ENCODE data around the gene ARHGEF17. TPM values are rescaled to one million over a fixed set of nuclear protein-coding genes. Genes with fewer than 3 reads are reported as not detected.

The ARHGEF17 gene
- total and polyA plus RNA-seq, 2 donors (not counting 1 experiment from before 2014, with no cell fraction given), result 42.8 to 43.1 TPM

DNA sequence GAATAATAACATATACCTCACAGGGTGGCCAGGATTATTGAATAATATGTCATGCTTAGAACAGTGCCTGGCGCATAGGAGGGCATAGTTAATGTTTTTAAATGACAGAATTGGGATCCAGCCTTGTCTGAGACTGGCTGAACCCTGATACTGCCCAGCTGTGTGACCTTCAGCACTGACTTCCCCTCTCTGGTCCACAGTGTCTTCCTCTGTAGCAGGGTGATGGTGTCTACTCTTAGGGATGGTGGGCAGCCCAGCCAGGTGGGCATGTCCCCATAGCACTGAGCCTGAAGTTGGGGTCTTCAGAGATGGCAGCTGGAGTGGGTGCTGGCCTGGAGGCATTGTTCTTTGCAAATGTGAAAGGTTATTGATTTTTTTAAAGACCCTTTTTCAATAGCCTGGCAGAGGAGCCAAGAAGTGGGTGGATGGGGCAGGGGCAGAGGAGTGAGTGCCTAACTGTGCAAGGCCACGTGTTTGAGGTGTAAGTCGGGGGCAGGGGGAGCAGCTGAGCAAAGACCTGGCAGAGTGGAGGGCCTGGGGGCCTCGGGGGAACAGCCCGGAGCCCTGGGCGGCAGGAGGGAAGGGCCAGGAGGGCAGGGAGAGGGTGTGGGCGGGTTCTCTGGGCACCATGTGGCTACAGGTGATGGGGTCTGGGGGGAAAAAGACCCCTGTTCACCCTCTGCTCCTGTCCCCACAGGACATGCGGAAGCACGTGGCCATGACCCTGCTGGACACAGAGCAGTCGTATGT lies 38.3 kb downstream of the ARHGEF17 start:
- Histone ChIP-seq H2AFZ (ENCODE audit: low read length) (no peak overlapping the region), H3K79me2 (ENCODE audit: control insufficient read depth, insufficient read depth, low read length) (peaks cover 59% of the 10 kb centered on the region), H3K4me2 (ENCODE audit: extremely low read depth, insufficient read depth, low read length) (no peak overlapping the region), H3K9ac (ENCODE audit: insufficient read depth, low read length) (no peak overlapping the region), H3K9me3 (ENCODE audit: control insufficient read depth, insufficient read depth, low read depth, low read length) (no peaks in the 10 kb centered on the region), H3K36me3 (ENCODE audit: control insufficient read depth, insufficient read depth, low read length) (peaks cover 14% of the 10 kb centered on the region), H4K20me1 (ENCODE audit: control insufficient read depth, extremely low read depth, insufficient read depth, low read length) (peaks cover 1% of the 10 kb centered on the region), H3K27ac (ENCODE audit: insufficient read depth, low read length) (no peak overlapping the region), H3K4me3 (replicated peaks in 1 of 4; ENCODE audit: control extremely low read depth in 1 of 4, insufficient read depth in 1 of 4, low read depth in 3 of 4, low read length in 4 of 4) (no peak overlapping the region), H3K4me1 (ENCODE audit: control insufficient read depth, extremely low read depth, insufficient read depth, low read length) (peaks cover 36% of the 10 kb centered on the region), H3K27me3 (ENCODE audit: control insufficient read depth, insufficient read depth, low read length) (no peaks in the 10 kb centered on the region)
- TF ChIP-seq CTCF (conservative IDR thresholded peaks at IDR 0.05 in 1 of 2, IDR thresholded peaks at IDR 0.05 in 1 of 2; ENCODE audit: low read depth in 1 of 2, low read length in 2 of 2) (no peak), EZH2 (IDR thresholded peaks at IDR 0.05; ENCODE audit: low read length, missing control alignments) (no peak)
- no peak for DNase-seq (ENCODE audit: low read depth in 2 of 2)

- peaks cover 14% of the 10 kb centered on the region for H3K36me3 ChIP-seq (ENCODE audit: control insufficient read depth, insufficient read depth, low read length)
- peaks cover 36% of the 10 kb centered on the region for H3K4me1 ChIP-seq (ENCODE audit: control insufficient read depth, extremely low read depth, insufficient read depth, low read length)
- no peak overlapping the region for H3K4me3 ChIP-seq (replicated peaks in 1 of 4; ENCODE audit: control extremely low read depth in 1 of 4, insufficient read depth in 1 of 4, low read depth in 3 of 4, low read length in 4 of 4)
- DNase-seq (ENCODE audit: low read depth in 2 of 2), result no peak
- no peak for TF ChIP-seq CTCF (conservative IDR thresholded peaks at IDR 0.05 in 1 of 2, IDR thresholded peaks at IDR 0.05 in 1 of 2; ENCODE audit: low read depth in 1 of 2, low read length in 2 of 2)
- TF ChIP-seq EZH2 (IDR thresholded peaks at IDR 0.05; ENCODE audit: low read length, missing control alignments), result no peak
- H3K27me3 ChIP-seq (ENCODE audit: control insufficient read depth, insufficient read depth, low read length), result no peaks in the 10 kb centered on the region
- no peak overlapping the region for H2AFZ ChIP-seq (ENCODE audit: low read length)
- no peak overlapping the region for H3K9ac ChIP-seq (ENCODE audit: insufficient read depth, low read length)
- no peak overlapping the region for H3K27ac ChIP-seq (ENCODE audit: insufficient read depth, low read length)
- H3K4me2 ChIP-seq (ENCODE audit: extremely low read depth, insufficient read depth, low read length), result no peak overlapping the region
- H3K9me3 ChIP-seq (ENCODE audit: control insufficient read depth, insufficient read depth, low read depth, low read length), result no peaks in the 10 kb centered on the region
- peaks cover 1% of the 10 kb centered on the region for H4K20me1 ChIP-seq (ENCODE audit: control insufficient read depth, extremely low read depth, insufficient read depth, low read length)
- H3K79me2 ChIP-seq (ENCODE audit: control insufficient read depth, insufficient read depth, low read length), result peaks cover 53% of the 10 kb centered on the region
Measured at GRCh38 chr11:73347067-73347466, 39.0 kb downstream of the ARHGEF17 start.

DNA sequence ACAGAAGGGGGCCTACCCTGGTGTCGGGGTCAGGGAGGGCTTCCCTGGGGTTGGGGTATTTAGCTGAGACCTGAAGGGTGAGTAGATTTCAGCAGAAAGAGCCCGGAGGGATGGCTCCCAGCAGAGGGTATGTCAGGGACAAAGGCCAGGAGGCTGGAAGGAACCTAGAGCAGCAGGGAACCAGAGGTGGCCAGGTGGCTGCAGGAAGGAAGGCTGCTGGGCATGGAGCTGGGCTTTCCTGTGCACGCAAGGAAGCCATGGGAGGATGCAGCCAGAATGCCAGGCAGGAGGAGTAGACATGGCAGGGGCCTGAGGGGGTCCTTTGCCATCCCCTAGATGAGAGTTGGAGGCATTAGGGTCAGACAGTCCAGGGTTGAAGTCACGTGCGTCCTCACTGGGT lies 40.8 kb downstream of the ARHGEF17 start:
- Histone ChIP-seq H2AFZ (ENCODE audit: low read length) (no peak overlapping the region), H3K27me3 (ENCODE audit: control insufficient read depth, insufficient read depth, low read length) (no peaks in the 10 kb centered on the region), H3K4me3 (replicated peaks in 1 of 4; ENCODE audit: control extremely low read depth in 1 of 4, insufficient read depth in 1 of 4, low read depth in 3 of 4, low read length in 4 of 4) (no peak overlapping the region), H3K79me2 (ENCODE audit: control insufficient read depth, insufficient read depth, low read length) (peaks cover 40% of the 10 kb centered on the region), H3K4me1 (ENCODE audit: control insufficient read depth, extremely low read depth, insufficient read depth, low read length) (peaks cover 26% of the 10 kb centered on the region), H3K27ac (ENCODE audit: insufficient read depth, low read length) (no peak overlapping the region), H3K9me3 (ENCODE audit: control insufficient read depth, insufficient read depth, low read depth, low read length) (no peaks in the 10 kb centered on the region), H3K36me3 (ENCODE audit: control insufficient read depth, insufficient read depth, low read length) (peaks cover 24% of the 10 kb centered on the region), H3K9ac (ENCODE audit: insufficient read depth, low read length) (no peak overlapping the region), H4K20me1 (ENCODE audit: control insufficient read depth, extremely low read depth, insufficient read depth, low read length) (no peaks in the 10 kb centered on the region), H3K4me2 (ENCODE audit: extremely low read depth, insufficient read depth, low read length) (no peak overlapping the region)
- TF ChIP-seq EZH2 (IDR thresholded peaks at IDR 0.05; ENCODE audit: low read length, missing control alignments) (no peak), CTCF (conservative IDR thresholded peaks at IDR 0.05 in 1 of 2, IDR thresholded peaks at IDR 0.05 in 1 of 2; ENCODE audit: low read depth in 1 of 2, low read length in 2 of 2) (no peak)
- DNase-seq (ENCODE audit: low read depth in 2 of 2), result no peak
